HS-27A (cell line): ENCODE data around the gene SORCS1.

Experiments used
- DNase-seq: peaks from one replicate; pipeline ENCODE4 v3.0.0-alpha.2; 2012; ENCODE audit warnings: low read depth, missing footprints

SORCS1 gene

DNA sequence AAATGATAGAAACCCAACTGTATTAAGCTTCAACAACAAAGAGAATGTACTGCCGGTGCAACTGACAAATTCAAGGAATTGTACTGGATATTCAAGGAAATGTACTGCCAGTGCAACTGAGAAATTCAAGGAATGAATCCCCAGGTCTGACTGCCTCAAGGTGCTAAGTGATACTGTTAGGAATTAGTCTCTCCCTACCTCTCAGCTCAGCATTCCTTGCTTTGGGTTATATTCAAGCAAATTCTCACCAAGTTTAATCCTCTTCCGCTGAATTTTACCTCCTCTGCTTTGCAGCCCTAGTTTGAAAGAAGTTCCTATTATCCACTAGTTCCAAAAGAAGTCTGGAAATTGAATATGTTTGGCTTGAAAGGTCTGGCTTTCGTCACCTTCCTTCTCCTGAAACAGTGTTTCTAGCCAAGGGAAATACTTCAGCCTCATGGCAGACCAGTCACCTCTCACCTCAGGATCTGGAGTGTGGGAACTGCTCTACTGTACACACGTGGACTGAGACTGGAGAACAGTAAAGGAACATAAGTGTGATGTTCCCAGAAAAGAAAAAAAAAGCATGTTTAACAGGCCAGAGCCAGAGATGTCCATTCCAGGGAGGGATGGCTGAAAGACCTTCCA is 60.4 kb downstream of the SORCS1 start:
- DNase-seq, result no peak

DNA sequence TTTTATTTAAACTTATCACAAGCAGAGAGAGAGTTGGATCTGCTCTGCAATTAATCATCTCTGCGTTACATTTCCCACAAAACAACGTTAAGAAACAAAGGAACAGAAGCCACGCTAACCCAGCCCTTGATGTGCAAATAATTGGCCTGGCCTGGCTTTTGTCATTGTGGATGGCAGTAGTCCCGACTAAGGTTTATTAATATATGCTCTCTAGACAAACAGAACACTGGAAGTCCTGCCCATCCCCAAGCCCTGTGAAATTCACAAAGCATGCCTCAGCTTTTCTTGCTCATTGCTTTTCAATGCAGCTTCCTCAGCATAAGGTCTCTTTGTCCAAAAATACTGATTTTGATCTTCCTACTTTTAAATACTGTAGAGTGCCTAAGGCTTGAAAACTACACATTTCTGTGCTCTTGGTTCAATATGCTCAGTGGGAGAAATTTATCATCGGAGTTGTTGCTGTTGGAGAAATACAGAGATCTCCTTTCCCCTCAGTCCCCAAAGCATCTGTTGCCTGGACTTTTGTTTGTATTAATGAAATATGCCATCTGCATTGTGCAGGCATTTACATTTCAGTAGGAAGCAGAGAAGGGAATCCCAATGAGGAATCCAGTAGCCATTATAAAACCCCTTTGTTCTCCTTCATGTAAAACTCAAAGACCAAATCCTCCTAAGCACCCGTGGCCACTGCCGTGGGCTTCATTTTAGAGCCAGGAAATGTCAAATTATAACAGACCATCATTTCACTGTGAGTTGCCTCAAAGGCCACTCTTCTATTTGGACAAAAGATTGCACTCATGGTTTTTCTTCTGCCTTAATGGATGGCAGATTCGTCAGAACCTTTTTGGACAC is 61.1 kb downstream of the SORCS1 start:
- DNase-seq, result no peak

DNA sequence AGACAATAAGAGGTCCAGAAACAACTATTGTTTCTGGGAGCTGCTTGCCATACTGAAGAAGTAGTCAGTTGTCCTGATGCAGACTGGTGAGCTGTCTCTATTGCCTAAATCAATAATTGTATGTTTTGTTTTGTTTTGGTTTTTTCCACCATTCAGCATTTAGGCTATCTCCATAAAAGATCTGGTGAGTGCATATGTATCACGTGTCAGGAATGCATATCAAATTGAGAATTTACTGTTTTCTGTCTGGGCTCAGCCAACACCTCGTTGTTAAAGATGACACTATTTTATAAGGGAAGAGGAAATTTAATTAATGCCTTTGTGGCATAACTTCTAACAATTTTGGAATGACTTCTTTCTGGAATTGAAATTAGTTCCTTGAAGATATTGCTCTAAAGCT is 66.2 kb downstream of the SORCS1 start:
- no peak for DNase-seq

DNA sequence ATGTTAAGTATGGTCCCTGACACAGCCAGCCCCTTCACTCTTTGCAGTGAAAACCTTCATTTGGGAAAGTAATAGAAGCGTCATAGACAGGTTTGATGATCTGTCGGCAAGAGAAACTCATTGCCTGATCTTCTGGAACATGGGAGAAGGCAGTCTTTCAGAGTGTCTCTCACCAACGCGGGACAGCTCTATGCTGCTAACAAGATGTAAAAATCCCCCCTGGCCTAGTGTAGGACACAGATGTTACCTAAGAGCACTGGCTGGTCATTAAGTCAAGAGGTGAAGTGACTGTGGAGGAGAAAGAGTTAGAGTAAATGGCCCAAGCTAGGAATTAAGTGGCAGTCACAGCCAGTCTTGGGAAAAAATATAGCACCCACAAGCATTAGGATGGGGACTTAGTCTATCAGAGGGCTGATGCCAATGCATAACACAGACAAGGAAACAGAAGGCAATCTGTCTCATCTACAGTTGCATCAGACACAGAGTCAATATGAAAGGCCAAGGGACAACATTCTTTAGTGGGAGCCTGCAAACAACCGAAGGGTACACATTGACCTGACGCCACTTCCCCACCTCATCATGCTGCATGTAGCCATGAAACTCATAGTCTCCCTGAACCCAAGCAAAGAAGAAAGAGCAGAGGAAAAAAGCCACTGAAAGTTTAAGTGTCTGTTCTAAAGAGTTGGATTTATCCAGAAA is 69.5 kb downstream of the SORCS1 start:
- no peak for DNase-seq

DNA sequence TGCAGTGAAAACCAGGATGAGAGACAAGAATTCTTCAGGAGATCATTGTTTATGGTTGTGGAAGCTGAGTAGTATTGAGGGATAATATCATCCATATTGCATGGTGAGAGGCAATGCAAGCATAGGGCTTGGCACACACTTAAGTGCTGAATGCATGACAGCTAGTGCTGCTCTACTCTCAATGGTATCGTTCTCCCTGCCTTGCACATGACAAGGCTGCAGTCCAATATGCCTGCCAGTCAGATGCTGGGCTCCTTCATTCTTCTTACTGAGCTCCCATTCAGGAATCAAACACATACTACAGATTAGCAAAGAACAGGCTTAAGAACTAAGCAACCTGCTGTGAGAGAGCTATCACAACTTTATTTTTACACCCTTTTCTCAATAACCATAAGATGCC is 72.2 kb downstream of the SORCS1 start:
- no peak for DNase-seq

DNA sequence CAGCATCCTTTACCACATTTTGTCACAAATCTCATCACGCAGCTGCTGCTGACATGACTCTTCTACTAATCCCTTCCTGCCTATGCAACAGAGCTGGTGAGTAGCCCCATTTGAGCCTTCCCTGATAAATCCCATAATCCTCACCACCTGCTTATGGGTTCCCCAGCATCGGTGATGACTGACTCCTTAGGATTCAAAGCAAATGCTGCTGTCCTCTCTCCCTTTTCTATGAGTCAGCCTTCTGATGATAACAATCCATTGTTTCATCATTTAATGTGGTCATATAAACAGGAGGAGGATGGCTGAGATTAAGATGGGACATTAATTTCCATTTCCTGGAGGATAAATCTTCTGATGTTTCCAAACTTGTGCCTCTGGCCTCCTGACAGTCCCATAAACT is 73.4 kb downstream of the SORCS1 start:
- DNase-seq, result no peak

DNA sequence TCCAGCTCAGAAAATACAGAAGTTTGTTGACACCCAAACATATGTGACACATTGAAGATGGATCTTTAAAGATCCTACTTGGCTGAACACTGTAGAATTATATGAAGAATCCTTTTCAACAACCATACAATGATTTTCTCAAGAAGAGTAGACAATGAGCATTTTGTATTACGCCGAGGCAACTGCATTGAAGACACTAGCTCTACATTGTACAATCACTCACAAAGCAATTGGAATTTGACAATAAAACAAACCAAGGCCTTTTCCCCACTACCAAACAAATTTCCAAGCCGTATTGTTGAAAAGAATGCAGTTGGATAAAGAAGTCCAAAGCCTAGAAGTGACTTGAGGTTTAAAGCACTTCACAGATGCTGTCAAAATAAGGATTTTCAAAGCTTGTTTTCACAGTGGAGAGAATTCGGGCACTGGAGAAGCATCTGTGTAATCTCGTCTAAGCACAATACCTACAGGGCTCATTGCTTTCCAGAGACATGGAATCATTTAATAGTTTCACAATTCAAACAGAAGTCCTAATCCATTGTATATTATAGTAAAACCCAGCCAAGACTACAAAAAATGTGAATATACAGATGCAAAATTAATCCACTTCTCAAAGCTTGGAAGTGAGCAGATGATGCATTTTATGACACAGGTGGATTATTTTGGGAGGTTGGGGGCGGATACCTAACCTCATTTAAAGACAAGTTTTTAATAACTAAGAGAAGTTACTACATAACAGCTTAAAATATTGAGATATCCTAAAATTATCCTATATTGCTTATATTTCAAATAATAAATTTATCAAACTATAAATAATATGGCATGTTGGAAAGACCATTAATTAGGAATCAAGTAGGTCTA is 78.6 kb downstream of the SORCS1 start:
- DNase-seq, result no peak

DNA sequence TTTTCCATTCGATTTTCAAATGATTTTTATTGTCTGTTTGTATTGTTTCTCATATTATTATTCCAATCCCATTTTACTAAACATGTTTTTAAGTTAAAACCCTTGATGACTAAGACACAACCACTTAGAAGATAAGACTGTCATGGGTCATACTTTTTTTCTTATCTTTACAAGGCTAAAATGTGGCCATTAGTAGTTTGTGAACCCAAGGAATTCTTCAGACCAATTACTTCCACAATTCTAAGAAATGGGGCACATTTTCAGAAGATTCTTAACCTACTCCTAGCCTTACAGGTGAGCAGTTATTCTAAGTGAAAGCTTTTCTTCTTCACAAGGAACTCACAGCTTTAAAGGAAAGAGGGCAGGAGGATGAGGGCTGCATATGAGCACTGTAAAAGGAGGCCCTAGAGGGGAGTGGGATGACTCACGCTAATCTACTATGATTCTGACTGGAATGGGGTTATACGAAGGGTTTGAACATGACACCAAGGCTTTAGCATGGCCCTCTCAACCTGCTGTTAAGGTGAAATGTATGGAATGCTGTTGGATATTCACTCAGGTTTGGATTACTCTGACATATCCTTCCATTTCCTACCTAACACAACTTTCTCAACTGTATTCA is 81.0 kb downstream of the SORCS1 start:
- no peak for DNase-seq

DNA sequence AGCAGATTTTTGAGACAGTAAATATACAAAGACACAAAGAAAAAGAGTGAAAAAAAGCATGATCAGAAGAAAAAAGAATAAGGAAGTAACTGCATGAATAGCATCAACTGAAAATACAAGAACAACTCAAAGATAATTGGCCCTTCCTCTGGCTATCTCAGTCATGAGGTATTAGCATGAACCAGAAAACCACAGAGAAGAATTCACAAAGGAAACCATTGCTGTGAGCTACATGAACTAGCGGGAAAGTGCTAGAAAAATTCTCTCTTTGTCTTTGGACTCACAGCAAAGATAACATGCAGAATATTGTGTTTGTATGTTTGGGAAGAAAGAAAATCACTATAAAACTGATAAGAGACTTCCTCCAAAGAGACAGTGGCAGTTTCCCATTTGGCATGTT is 82.9 kb downstream of the SORCS1 start:
- no peak for DNase-seq

DNA sequence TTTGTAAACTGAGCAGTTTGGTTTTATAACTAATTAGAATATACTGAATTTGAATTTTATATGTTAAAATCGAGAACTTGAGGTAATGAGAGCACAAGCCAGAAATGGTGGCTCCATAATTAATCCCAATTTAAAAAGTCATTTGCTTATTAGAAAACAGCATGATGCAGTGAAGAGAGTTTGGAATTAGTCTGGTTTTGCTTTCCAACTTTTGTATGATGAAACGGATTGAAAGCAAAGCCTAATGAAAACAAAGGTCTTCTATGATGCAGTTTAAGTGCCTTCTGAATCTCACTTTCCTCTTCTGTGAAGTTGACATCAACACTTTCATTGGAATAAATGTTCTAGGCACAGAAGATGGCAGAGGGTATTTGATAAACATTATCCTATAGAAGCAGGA is 89.4 kb downstream of the SORCS1 start:
- DNase-seq, result no peak

DNA sequence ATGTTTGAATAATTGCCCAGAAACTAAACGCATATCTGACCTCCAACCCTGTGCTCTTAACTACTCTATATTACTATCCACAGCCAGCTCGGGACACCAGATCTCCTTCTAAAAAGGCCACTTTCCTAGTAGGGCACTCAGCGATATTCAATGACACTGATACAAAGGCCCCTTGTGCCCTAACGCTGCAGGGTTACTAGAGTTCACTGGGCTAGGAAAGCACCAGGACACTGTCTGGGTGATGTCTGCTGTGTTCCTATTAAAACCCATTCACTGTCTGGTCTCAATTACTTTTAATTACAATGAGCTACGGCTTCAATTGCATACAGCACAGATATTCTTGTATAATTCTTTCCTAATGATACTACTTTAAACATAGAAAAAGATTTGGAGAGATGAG is 91.7 kb downstream of the SORCS1 start:
- DNase-seq, result no peak

DNA sequence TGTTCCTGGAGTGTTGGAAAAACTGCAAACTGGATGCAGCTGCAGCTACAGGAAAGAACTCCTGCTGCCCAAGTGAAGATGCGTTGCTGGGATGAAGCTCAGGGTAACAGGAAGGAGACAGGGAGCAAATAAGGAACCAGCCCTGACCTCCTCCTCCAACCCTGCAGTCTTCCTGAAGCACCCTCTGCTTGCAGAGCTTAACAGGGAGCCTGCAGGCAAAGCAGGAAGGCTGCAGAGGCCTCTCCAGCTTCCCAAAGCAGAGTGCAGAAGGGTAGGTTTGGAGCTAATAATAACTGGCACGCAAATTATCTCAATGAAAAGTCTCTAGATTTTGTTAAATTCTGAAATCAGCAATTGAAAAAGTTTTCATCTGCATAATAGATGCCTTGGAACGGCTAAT is 92.5 kb downstream of the SORCS1 start:
- no peak for DNase-seq

DNA sequence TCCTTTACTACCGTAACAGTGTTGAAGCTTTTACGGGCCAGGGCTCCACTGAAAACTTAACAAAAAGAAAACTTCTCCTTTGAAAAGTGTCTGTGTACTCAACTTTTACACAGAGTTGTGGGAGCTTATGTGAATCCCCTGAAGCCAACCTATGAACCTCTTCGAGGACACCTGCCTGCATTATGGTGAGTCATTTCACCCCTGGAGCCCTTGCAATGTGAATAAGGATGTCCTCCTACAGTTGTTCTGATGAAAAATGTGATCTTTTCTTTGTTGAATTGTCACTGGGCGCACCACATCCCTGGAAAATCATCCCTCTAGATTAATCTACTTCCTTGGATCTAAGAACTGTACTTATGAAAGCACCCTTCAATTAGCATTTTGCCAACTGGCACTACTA is 93.2 kb downstream of the SORCS1 start:
- DNase-seq, result no peak

DNA sequence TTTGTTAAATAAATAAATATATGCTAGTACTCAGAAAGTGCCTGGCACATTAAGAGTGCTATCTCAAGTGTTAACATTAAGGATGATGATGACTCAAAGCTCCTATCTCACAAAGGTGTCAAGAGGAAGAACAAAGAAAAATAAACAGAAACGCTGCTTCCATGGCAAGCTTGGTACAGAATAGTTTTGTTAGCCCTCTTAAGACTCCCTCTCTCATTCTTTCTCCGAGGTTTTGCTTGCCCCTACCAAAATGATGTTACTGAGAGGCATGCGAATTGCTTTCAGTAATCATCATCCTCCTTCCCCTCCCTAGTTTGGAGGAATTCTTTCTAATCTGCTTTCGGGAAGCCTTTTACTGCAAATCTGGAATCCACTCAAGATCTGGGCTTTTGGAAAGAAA is 96.7 kb downstream of the SORCS1 start:
- DNase-seq, result no peak

DNA sequence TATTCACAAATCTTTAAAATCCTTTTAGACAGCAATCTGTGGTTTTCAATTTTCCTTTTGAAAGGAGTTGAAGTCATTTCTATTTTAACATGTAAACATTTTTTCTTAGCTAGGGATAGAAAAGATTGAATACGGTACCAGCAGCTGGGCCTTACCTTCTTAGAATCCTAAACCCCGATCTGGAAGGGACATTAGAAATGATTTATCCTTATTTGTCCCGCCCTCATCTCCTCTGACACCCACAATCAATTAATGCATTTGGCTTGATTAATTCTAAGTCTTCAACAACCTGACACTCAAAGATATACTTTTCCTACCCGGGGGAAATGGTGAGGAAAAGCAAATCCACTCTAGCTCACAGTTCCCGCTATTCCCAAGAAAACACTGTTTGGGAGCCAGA is 100.4 kb downstream of the SORCS1 start:
- DNase-seq, result no peak

DNA sequence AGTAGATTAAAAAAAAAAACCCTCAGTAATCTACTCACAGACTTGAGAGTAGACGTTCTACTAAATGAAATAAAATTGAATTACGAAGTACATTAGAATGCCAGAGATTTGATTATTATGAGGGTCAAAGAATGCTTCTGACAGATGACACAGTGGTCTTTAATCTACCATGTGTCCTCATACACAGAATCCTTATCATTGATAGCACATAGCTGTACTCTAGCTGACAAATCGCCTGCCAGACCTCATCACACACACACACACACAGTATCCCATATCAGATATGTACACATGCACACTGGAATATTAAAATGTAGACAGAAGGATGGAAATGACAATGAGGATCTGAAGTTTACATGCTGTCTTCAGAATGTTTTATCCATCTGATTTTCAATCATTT is 104.6 kb downstream of the SORCS1 start:
- no peak for DNase-seq

DNA sequence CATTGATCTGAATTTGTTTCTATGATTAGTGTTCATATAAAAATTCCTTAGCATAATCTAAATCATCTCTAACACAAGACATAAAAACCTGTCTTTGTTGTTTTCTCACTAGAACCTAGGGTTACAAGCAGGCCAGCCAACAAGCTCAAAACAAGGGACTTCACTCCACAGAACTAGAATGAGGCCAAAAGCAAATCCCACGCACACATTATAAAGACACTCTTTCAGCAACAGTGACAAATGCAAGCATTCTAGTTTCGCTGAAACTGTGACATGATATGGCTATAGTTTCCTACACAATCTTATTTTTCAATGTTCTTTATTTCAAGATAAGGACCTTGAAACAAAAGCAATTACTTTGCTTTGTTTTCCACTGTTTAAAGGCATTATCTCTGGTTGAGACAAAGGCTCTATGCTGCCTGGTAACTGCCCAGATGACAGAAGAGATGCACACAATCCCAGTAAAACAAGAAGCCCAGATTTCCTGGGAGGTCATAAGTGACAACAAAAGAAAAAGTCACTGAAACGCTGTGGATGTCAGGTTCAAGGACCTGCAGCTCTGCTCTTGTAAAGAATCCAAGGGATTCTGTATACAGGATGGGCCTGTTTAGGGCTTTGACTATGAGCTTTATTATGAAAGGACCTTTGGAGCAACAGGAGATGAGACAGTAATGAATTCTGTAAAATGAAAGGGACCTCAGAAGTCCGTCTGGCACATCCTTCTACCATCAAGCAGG is 105.3 kb downstream of the SORCS1 start:
- DNase-seq, result no peak

DNA sequence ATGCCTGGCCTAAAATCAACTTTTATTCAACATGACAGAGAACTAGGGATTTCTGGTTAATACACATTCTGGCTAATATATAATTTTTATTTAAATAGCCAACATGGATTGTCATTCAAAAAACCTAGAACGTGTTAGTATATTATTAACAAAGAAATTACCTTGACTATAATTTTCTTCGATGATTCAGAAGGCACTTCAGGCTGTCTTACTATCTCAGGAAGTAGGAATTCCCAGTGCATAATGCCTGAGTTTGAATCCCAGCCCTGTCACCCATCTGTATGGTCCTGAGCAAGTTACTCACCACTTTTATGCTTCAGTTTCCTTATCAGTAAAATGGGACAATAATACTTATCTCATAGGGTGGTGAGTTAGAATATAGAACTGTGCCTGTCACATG is 106.2 kb downstream of the SORCS1 start:
- no peak for DNase-seq

DNA sequence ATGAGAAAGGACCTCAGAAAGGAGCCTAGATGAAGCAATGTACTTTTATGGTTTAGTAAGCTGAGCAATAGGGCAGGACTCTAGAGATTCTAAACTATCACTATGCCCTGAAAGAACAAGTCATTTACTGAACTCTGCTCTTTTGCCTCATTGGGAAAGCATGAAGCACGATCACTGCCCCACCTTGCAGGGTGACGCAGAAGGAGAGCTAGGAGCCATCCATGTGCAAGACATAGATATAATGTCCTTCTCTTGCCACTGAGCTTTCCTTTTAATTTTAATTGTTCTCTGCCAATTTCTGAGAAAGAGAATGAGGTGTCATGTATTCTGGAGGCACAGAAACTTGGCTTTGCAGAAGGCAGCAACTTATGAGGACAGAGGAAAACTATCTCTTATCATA is 108.3 kb downstream of the SORCS1 start:
- DNase-seq, result no peak

DNA sequence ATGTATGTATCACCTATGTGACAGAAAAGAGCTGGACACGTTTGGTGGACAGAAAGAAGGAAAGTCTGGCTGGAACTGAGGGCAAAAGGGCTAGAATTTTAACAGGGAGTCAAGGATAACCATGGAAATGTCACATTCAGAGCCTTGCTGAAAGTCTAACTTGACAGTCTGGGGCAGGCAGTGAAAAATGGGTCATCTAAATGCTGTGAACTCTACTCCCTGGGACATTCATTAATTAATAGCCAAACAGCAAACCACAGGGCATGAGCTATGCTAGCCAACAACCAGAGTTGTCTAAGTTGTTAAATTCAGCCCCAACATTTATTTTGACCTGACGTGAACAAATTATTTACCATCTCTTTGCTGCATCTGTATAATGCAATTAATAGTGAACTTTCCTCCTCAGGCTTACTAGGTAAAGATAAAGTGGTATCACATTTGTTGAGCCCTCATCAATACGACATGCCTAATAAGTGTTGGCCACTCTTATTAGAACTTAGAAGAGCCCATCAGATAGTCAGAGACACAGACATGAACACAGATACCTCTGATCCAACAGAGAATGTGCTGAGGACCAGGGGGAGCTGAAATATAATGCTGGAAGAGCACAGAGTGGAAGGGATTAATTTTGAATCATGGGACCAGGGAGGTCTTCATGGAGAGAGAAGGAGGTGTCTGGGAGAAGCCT is 109.9 kb downstream of the SORCS1 start:
- DNase-seq, result no peak

DNA sequence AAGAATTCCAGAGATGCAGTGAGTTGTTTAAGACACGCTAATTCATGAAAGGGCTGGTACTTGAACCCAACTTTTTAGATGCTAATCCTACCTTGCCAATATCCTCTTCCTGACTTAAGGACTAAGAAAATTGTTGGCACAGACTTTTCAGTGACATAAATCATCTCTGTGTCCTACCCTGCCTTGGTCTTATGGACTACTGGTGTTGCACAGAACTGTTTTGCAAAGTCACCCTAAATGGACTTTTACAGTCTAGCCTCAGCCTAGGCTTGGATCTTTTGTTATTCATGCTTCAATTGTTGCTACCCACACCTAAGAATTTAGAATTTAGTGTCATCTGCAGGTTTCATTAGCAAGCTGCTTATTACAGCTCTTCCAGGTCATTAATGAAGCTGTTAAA is 112.7 kb downstream of the SORCS1 start:
- no peak for DNase-seq
